ENCODE results near the gene MBP.

GRCh38 chr18:77019641-77020040, 112.9 kb downstream of the MBP start:
- TF ChIP-seq CTCF (IDR thresholded peaks at IDR 0.05) (no peak), POLR2AphosphoS5 (IDR thresholded peaks at IDR 0.05) (no peak)
